Measurements from ENCODE around the gene KLF6.
A peak's percentile ranks its signal among the peaks of the same experiment; 100 is the strongest.

KLF6 gene

DNA sequence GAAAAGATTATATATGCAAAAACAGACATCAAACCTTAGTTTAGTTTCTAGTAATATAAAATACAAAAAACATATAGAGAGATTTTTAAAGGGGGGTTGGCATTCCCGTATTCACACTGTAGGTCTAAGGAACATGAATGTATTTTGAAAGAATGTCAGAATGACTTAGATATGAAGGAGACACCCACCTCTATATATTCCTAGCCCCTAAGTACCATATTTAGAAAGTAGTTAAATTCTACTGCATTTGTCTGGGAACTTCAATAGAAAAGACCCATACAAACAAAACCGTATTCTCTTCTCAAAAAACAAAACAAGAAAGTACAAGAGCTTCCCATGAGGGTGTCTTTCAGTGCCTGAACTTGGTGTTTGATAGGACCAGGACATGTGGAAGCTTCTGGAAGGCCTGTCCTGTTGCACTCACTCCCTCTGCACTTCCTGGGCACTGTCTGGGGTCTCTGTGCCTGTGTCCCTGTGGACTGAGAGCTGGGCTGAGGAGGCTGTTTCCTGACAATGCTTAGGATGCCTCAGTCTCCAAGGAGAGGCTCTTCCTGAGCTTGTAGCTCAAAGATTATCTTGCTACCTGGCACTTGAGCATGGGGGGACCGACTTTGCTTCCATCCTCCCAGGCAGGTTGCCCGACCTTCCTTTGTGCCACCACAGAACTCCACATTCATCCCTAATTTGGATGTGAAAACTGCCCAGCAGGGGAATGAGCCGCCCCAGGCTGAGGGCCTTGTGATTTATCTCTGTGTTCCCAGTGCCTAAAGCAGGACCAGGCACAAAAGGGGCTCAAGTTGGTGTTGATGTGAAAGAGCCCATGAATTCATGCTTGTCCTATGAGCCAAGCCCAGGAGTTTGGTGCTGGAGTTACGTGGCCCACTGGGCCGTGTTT, 44.4 kb upstream of the KLF6 start:
- TF ChIP-seq, protein P1, sequence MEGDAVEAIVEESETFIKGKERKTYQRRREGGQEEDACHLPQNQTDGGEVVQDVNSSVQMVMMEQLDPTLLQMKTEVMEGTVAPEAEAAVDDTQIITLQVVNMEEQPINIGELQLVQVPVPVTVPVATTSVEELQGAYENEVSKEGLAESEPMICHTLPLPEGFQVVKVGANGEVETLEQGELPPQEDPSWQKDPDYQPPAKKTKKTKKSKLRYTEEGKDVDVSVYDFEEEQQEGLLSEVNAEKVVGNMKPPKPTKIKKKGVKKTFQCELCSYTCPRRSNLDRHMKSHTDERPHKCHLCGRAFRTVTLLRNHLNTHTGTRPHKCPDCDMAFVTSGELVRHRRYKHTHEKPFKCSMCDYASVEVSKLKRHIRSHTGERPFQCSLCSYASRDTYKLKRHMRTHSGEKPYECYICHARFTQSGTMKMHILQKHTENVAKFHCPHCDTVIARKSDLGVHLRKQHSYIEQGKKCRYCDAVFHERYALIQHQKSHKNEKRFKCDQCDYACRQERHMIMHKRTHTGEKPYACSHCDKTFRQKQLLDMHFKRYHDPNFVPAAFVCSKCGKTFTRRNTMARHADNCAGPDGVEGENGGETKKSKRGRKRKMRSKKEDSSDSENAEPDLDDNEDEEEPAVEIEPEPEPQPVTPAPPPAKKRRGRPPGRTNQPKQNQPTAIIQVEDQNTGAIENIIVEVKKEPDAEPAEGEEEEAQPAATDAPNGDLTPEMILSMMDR (IDR thresholded peaks at IDR 0.05) = no peak
- H3K4me3 ChIP-seq = peak overlapping the region; percentile 67
- peak overlapping the region; percentile 34 to 84 for H3K27ac ChIP-seq
- DNase-seq (ENCODE audit: low spot score) = no peak

GRCh38 chr10:3828404-3829155, 43.6 kb upstream of the KLF6 start:
- H3K27ac ChIP-seq = peak overlapping the region; percentile 34 to 65
- TF ChIP-seq, protein P1 (IDR thresholded peaks at IDR 0.05) = no peak
- H3K4me3 ChIP-seq = peak overlapping the region; percentile 67
- no peak for DNase-seq (ENCODE audit: low spot score)

DNA sequence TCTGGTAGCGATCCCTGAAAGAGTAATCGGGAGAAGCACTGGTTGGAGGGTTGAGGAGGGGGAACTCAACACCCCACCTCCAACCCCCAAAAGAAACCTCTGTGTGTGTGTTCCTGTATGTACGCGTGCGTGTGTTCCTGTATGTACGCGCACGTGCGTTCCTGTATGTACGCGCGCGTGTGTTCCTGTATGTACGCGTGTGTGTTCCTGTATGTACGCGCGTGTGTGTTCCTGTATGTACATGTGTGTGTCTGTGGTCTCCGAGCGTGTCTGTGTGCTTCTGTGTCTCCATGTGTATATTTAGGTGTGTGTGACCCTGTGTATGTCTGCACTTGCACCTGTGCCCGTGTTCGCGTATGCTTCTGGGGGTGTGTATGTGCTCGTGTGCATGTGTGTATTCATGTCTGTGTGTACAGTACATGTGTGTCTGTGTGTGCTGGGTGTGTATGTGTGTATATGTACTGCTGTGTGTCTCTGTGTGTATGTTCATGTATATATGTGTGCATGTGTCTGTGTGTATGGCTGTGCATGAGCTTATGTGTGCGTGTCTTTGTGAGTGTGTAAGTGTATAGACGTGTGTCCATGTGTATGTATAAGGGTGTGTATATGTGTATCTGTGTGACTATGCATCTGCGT, 42.9 kb upstream of the KLF6 start:
- H3K27ac ChIP-seq = peak overlapping the region; percentile 34 to 65
- TF ChIP-seq, protein P1 (IDR thresholded peaks at IDR 0.05) = no peak
- DNase-seq (ENCODE audit: low spot score) = no peak
- H3K4me3 ChIP-seq = peak overlapping the region; percentile 67

GRCh38 chr10:3827266-3827665, 42.3 kb upstream of the KLF6 start:
- DNase-seq (ENCODE audit: low spot score) = no peak
- TF ChIP-seq, protein P1 (IDR thresholded peaks at IDR 0.05) = no peak
- no peak overlapping the region for H3K4me3 ChIP-seq
- H3K27ac ChIP-seq = peak overlapping the region; percentile 6 to 65

GRCh38 chr10:3825862-3826351, 40.9 kb upstream of the KLF6 start:
- peak; percentile 74 for DNase-seq (ENCODE audit: low spot score)
- H3K27ac ChIP-seq = peak overlapping the region; percentile 4 to 65
- no peak overlapping the region for H3K4me3 ChIP-seq
- TF ChIP-seq, protein P1 (IDR thresholded peaks at IDR 0.05) = no peak

DNA sequence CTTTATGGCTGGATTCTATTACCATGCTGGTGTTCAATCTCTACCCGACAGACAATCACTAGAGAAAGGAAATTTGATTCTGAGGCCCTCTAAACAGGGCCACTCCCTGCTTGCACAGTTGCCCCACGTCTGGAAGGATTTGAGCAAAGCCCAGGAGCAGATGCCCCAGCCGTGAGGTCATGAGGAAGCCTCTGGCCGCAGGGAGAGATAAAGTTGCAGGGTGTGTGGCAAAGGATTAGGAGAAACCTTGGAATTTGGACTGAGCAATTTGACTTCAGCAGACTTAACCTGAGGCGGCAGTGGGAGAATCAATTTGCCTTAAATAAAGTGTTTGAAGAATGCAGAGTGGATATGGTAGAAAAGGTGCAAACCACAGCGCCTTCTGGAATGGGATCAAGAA, 40.2 kb upstream of the KLF6 start:
- DNase-seq (ENCODE audit: low spot score) = peak; percentile 53
- Histone ChIP-seq H3K27ac (no peak overlapping the region), H3K4me3 (no peak overlapping the region)
- TF ChIP-seq, protein P1 (IDR thresholded peaks at IDR 0.05) = no peak
